NCI-H2107 treated with DMSO at 0.1 percent for 48 hours (cell line): ENCODE results near the gene RIMKLB.

Experiments used
- DNase-seq: peaks from one replicate; lab custom pipeline; 2025; ENCODE audit not compliant: unreplicated experiment; lab: John Stamatoyannopoulos, UW

RIMKLB gene, protein sequence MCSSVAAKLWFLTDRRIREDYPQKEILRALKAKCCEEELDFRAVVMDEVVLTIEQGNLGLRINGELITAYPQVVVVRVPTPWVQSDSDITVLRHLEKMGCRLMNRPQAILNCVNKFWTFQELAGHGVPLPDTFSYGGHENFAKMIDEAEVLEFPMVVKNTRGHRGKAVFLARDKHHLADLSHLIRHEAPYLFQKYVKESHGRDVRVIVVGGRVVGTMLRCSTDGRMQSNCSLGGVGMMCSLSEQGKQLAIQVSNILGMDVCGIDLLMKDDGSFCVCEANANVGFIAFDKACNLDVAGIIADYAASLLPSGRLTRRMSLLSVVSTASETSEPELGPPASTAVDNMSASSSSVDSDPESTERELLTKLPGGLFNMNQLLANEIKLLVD

GRCh38 chr12:8697476-8698131, at the start of gene RIMKLB:
Gene RIMKLB, plus strand, starts transcription at chr12:8697991. Its CDS starts 15,876 bp downstream, at chr12:8713867.
- DNase-seq: peak; percentile 34

DNA sequence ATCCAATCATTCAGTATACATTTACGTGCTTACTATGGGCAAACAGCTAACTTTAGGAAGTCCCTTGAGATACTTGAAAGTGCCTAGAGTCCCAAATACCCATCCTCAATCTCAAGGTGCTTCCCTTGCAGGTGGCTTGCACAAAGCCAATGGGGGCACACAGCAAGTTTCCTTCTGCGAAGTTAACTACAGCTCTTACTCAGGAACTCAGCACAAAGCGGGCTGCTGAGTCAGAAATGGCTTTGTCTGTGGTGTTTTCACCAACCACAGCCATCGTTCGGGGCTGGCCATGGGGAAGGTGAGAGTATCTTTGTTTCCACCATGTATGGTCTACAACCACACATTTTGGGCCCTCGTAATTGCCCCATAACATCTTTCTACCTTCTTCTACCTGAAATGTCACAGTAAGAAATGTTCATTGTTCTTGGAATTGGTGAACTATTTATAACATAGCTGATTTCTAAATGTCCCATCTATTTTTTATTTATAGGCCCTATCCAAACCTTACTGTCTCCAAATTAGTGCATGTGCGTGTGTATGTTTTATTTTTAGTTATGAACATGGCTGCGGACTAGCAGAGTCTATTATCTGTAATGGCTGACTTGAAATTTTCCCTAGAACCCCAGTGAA, 49.1 kb upstream of the RIMKLB start:
- DNase-seq: no peak

GRCh38 chr12:8655421-8655820, 42.4 kb upstream of the RIMKLB start:
- no peak for DNase-seq

GRCh38 chr12:8658346-8658745, 39.4 kb upstream of the RIMKLB start:
- no peak for DNase-seq

DNA sequence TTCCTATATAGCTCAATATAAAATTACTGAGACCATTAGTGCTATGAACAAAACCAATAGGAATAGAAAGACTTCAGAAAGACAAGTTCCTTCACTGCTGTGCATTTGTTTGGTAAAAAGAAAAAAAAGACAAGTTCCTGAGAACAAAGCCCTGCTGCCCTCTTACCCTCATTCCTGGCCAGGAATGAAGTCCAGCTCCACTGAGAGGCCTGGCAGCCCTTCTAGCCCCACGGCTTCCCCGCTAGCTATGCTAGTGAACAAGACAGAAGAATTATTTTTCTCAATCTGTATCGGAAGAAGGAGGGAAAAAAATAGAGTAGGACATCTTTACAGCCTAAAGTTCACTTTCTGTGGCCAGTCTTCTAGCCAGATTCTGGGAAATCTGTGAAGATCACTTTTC, 36.8 kb upstream of the RIMKLB start:
- DNase-seq: no peak

GRCh38 chr12:8661751-8662150, 36.0 kb upstream of the RIMKLB start:
- DNase-seq: no peak

DNA sequence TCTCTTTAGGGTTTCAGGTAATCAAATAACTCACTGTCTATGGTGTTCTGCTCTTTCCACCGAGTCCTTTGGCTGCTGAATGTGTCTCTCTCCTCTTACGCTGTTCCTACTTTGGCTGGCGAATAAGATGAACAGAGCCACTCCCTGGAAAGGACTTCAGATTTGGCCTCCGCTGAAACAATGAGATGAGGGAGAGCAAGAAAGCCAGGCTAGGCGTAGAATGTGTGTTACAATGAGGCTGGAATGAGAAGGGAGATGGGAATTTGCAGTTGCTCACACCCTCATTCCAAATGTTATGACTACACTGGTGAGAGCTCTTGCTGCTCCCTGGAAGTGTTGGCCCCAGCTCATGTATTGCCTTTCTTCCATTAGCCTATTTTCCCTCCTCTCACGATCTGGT, 35.2 kb upstream of the RIMKLB start, which contains the start of gene MFAP5:
Gene MFAP5 (minus strand): TSS at position 234 of the 400 bp plus-strand sequence. CDS start 722 bp downstream, outside the sequence.
- no peak for DNase-seq

DNA sequence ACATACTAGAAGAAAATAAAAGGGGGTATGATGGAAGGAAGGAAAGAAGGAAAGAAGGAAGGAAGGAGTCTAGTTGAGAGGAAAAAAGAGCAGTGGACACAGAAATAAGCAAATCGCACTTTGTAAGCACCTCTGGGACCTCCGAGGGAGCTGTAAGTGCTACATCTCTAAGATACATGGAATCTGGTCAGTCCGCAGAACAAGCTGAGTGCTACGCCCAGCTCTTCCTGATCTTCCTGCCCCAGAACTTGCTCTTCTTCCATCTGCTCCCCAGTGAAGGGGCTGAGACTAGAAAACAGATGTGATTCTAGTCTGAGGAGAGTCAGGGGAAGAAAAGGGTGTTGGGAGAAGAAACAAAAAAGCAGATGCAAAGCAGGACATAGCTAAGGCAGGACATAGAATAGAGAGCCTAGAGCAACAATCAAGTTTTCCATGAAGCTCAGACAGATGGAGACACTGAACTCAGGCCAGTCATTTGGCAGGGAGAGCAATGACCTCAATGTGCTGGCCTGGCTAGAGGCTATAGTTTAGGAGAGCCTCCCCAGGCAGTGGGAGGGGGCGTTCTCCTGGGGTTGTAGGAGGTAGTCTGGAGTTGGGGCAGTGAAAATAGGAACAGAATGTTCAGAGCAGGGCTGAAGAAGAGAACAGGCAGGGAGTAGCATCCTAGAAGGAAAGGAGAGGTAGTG, 33.4 kb upstream of the RIMKLB start:
- no peak for DNase-seq

- no peak for DNase-seq
Observed at GRCh38 chr12:8665759-8666158, 32.0 kb upstream of the RIMKLB start.

DNA sequence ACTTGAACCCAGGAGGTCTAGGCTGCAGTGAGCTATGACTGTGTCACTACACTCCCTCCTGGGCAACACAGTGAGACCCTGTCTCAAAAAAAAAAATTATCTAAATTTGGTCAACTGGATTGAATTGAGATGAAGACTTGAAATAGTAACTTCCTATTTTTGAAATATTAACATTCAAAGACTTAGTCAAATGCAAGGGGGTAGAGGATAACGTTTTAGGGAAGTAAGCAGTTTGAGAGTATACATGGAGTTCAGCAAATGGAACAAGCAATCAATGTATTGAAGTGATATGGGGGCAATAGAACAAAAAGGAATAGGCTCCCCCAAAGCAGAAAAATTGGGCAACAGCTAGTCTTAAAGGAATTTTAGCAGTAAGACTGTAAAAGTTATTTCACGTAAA, 30.5 kb upstream of the RIMKLB start:
- no peak for DNase-seq

GRCh38 chr12:8668441-8668840, 29.4 kb upstream of the RIMKLB start:
- no peak for DNase-seq

GRCh38 chr12:8672381-8672780, 25.4 kb upstream of the RIMKLB start:
- DNase-seq: no peak

DNA sequence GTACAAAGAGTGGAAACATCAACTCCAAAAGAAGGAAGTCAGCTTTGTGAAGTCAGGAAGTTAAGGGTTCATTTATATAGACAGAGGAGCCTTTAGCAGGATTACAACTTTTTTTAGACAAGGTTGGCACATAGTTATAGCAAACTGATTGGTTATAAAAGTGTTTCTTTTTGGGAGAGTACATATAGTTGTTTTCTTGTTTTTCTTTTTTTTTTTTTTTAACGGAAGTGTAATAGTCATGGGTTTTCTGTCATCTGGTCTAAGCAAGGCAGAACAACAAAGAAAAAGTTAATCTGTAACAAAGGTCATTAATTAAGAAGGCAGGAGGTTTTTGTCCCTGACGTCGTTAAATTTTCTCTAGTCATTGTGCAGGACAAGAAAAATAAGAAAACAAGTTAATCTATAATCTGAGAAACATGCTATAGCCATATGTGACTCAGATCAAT, 22.2 kb upstream of the RIMKLB start:
- DNase-seq: no peak

- no peak for DNase-seq
Observed at GRCh38 chr12:8676651-8677050, 21.1 kb upstream of the RIMKLB start.

- DNase-seq: no peak
Observed at GRCh38 chr12:8677362-8677761, 20.4 kb upstream of the RIMKLB start.

DNA sequence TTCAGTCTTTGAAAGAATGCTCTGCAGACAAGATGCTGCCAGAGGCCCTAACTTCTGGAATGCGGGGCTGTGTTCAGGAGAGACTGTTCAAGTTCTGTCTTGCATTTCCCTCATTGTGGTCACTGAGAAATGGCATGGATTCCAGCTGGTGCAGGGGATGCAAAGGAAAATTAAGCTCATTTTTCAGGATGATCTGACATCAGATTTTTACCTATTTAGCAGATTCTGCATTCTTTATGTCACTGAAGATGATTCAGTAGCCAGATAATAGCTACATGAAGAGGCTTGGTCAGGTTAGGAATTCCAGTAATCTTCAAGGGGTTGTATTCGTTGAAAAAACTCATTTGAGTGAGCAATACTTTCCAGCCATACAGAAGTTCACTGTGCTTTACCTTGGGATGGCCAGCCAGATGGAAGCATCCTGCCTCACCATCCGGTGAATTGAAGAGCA, 19.1 kb upstream of the RIMKLB start:
- DNase-seq: no peak

DNA sequence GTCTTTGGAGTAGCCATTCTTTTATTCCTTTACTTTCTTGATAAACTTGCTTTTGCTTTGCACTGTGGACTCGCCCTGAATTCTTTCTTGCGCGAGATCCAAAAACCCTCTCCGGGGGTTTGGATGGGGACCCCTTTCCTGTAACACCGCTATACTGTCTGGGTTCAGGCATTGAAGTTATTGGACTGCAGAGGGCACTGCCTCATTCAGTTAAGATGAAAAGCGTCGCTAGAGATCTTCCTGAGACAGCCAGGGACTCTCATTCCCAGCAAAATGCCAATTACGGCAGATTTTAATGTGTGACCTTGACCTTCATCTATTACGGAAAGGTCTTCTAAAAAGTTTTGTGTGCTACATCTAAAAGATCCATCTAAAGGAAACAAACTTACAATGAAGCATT, 17.3 kb upstream of the RIMKLB start:
- no peak for DNase-seq

GRCh38 chr12:8681129-8681884, 16.5 kb upstream of the RIMKLB start:
- DNase-seq: peak; percentile 52

GRCh38 chr12:8685051-8685450, 12.7 kb upstream of the RIMKLB start:
- no peak for DNase-seq

GRCh38 chr12:8687846-8688601, 9.8 kb upstream of the RIMKLB start:
- peak; percentile 83 for DNase-seq
